GM20000 (cell line): ENCODE measurements around the gene IL17RD.

Experiments used
- DNase-seq: peaks from one replicate; pipeline ENCODE4 v3.0.0; 2012; ENCODE audit warnings: low spot score
- TF ChIP-seq, protein P1 (sequence below): IDR thresholded peaks from 2 replicates; pipeline ENCODE4 v1.5.1; 2012; ENCODE audit warnings: mild to moderate bottlenecking, control low read depth; ENCODE audit errors: extremely low read depth, missing control alignments

IL17RD gene

DNA sequence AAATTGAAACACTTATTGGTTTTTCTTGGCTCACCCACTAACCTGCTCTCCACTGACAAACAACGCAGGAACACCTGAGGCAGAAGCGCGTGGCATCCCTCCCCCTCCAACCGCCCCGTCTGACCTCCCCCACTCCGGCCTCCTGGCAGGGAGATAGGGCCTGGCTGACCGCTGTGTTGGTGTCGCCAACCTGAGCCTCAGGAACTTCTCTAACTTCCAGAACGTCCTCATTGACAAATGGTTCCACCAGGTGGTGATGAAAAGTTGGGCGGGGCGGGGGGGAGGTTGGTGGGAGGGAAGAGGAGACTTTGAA is 22.8 kb downstream of the IL17RD start:
- TF ChIP-seq, protein P1, sequence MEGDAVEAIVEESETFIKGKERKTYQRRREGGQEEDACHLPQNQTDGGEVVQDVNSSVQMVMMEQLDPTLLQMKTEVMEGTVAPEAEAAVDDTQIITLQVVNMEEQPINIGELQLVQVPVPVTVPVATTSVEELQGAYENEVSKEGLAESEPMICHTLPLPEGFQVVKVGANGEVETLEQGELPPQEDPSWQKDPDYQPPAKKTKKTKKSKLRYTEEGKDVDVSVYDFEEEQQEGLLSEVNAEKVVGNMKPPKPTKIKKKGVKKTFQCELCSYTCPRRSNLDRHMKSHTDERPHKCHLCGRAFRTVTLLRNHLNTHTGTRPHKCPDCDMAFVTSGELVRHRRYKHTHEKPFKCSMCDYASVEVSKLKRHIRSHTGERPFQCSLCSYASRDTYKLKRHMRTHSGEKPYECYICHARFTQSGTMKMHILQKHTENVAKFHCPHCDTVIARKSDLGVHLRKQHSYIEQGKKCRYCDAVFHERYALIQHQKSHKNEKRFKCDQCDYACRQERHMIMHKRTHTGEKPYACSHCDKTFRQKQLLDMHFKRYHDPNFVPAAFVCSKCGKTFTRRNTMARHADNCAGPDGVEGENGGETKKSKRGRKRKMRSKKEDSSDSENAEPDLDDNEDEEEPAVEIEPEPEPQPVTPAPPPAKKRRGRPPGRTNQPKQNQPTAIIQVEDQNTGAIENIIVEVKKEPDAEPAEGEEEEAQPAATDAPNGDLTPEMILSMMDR = no peak
- DNase-seq = no peak

DNA sequence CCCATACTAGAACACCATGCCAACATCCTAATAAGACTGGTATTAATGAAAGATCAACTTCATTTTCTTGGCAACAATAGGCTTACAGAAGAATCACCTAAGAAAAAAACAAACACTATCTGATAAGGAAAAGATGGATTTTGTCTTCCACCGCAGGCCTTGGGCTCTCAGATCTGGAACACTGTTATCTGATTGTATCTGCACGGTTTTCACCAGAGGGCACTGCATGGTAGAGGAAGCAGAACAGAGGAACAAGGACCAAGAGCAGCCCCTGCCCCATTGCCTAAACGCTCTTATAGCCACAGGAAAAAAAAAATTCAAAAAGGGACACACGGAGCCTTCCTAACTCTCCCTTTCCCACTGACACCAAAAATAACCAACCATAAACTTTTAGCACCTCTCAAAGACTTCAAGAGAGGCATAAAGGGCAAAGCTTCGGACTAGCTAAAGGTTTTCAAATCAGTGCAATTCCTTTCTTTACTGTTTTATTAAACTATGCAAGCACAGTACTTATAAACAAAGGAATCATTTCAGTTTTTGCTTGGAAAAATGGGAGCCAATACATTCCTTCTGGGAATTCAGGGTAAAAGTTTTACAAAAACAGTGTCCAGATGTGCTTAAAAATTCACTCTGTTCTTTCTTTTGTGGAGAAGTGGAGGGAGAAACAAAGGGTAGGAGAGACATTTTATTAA is 23.3 kb downstream of the IL17RD start:
- DNase-seq = no peak
- TF ChIP-seq, protein P1 = no peak

DNA sequence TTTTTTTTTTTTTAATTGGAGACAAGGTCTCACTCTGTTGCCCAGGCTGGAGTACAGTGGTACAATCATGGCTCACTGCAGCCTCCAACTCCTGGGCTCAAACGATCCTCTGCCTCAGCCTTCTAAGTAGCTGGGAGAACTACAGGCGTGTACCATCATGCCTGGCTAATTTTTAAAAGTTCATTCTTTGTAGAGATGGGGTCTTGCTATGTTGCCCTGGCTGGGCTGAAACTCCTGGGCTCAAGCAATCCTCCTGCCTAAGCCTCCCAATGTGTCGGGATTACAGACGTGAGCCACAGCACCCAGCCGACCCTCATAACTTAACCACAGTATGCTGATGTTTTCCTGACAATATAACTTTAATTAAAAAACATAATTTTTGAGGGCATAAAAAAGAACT is 24.3 kb downstream of the IL17RD start:
- no peak for DNase-seq
- TF ChIP-seq, protein P1 = no peak

- TF ChIP-seq, protein P1 = no peak
These were observed 29.0 kb downstream of the IL17RD start for GRCh38 chr3:57135964-57136719.

GRCh38 chr3:57133157-57133556 is 32.0 kb downstream of the IL17RD start:
- TF ChIP-seq, protein P1 = no peak
- DNase-seq = no peak

More at GRCh38 chr3:57135964-57136719, 29.0 kb downstream of the IL17RD start:
- DNase-seq = no peak

DNA sequence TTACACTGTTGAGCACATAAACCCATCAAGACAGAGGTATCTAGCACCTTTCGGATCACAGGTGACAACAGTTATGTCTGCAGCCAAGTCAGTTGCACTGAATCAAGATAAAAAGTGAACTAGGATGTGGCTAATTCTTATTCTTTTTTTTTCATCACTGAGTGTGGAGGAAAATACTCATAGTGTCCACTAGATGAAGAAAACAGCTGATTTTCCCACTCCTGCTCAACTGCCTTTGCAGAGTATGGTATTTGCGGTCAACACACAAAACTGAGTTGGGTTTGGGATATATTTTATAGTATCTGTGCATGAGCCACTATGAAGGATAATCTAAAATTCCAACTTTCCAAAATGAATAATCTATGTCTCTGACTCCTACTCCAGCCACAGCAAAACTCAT is 32.5 kb downstream of the IL17RD start:
- TF ChIP-seq, protein P1 = no peak
- no peak for DNase-seq

DNA sequence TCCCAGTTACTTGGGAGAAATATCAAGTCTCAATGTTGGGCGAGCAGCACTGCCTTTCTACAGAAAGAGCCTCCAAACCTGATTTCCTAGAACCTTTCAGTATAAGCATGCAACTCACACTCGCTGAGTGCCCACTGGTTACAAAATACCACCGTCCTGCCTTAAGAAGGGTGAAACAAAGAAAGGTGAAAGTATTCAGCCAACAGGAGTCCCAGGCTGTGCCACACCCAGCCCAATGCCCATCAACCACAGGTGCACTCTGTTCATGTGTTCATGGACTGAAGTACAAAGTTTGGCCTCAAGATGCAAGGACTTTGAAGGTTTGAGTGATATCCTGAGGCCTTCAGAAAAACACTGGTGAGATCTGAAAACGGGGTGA is 34.0 kb downstream of the IL17RD start:
- TF ChIP-seq, protein P1 = no peak
- no peak for DNase-seq
